Measurements from ENCODE around the gene MEP1B.
"Not testable (repeated sequence)": the region's sequence is repeated elsewhere in the genome, so short reads cannot be mapped to it uniquely, and the experiment has no call there.

Gene MEP1B

DNA sequence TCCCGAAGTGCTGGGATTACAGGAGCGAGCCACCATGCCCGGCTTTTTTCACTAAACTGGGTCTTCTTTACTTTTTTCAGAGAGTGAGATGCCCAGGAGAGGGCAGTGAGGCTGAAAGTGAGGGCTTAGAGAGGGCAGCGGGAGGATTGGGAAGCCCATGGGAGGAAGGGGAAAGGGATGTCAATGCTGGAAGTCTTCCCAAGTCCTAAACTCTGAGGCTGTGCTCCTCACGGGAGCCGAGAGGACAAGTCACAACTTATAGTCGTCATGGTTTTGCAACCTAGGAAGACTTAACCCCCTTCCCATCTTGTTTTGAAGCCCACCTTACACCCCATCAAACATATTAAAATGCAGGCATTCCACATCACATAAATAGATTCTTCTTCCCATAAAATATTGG, 15.1 kb upstream of the MEP1B start:
- Histone ChIP-seq H3K27ac (ENCODE audit: insufficient read depth, low read depth, low read length, poor library complexity, severe bottlenecking) (no peak overlapping the region), H3K4me3 (ENCODE audit: insufficient read depth, low read depth, low read length) (no peak overlapping the region), H3K4me1 (ENCODE audit: control insufficient read depth, insufficient read depth, low read length) (no peaks in the 10 kb centered on the region), H3K36me3 (ENCODE audit: control insufficient read depth, insufficient read depth, low read length) (no peaks in the 10 kb centered on the region), H3K9me3 (ENCODE audit: control insufficient read depth, low read length) (no peaks in the 10 kb centered on the region), H3K27me3 (ENCODE audit: control insufficient read depth, insufficient read depth, low read length, poor library complexity, severe bottlenecking) (no peaks in the 10 kb centered on the region)
- WGBS, 2 experiments = 92 to 95% methylated on average over 7 of the region's 7 CpGs

GRCh38 chr18:32175265-32175664, 14.6 kb upstream of the MEP1B start:
- no peaks in the 10 kb centered on the region for H3K36me3 ChIP-seq (ENCODE audit: control insufficient read depth, insufficient read depth, low read length)
- no peaks in the 10 kb centered on the region for H3K9me3 ChIP-seq (ENCODE audit: control insufficient read depth, low read length)
- WGBS, 2 experiments = 89 to 92% methylated on average over 1 of the region's 1 CpG
- no peaks in the 10 kb centered on the region for H3K27me3 ChIP-seq (ENCODE audit: control insufficient read depth, insufficient read depth, low read length, poor library complexity, severe bottlenecking)
- no peak overlapping the region for H3K27ac ChIP-seq (ENCODE audit: insufficient read depth, low read depth, low read length, poor library complexity, severe bottlenecking)
- no peak overlapping the region for H3K4me3 ChIP-seq (ENCODE audit: insufficient read depth, low read depth, low read length)
- H3K4me1 ChIP-seq (ENCODE audit: control insufficient read depth, insufficient read depth, low read length) = no peaks in the 10 kb centered on the region

DNA sequence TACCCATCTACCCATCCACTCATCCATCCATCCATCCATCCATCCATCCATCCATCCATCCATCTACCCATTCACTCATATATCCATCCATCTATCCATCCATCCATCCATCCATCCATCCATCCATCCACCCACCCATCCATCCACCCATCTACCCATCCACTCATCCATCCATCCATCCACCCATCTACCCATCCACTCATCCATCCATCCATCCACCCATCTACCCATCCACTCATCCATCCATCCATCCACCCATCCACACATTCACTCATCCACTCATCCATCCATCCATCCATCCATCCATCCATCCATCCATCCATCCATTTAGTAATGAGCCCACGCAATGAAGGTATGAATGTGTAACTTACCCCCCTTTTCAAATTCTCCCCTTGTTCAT, 13.1 kb upstream of the MEP1B start:
- not testable (repeated sequence) for H3K27ac ChIP-seq (ENCODE audit: insufficient read depth, low read depth, low read length, poor library complexity, severe bottlenecking); H3K9me3 ChIP-seq (ENCODE audit: control insufficient read depth, low read length); H3K27me3 ChIP-seq (ENCODE audit: control insufficient read depth, insufficient read depth, low read length, poor library complexity, severe bottlenecking); H3K4me3 ChIP-seq (ENCODE audit: insufficient read depth, low read depth, low read length); H3K4me1 ChIP-seq (ENCODE audit: control insufficient read depth, insufficient read depth, low read length); H3K36me3 ChIP-seq (ENCODE audit: control insufficient read depth, insufficient read depth, low read length)
- WGBS, 2 experiments = 100% methylated on average over 1 of the region's 1 CpG

DNA sequence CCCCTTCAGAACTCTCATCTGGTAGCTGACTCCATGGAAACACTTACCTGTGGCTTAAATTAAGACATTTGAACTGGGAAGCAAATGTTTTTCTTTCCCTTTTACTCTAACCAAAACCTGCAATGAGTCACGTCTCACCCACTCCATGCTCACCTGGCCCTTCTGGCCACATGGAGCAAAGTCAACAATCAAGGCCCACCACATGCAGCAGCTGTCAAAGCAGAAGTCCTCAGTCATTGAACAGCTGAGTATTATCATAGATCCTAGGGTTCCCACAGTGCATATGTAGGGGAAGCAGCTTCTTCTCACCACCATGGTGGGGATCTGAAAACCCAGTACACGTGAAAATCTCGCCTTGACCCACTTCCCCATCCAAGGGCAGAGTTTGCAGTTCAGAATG, 12.3 kb upstream of the MEP1B start:
- Histone ChIP-seq H3K4me1 (ENCODE audit: control insufficient read depth, insufficient read depth, low read length) (no peaks in the 10 kb centered on the region), H3K27ac (ENCODE audit: insufficient read depth, low read depth, low read length, poor library complexity, severe bottlenecking) (no peak overlapping the region), H3K27me3 (ENCODE audit: control insufficient read depth, insufficient read depth, low read length, poor library complexity, severe bottlenecking) (no peaks in the 10 kb centered on the region), H3K4me3 (ENCODE audit: insufficient read depth, low read depth, low read length) (no peak overlapping the region), H3K36me3 (ENCODE audit: control insufficient read depth, insufficient read depth, low read length) (no peaks in the 10 kb centered on the region), H3K9me3 (ENCODE audit: control insufficient read depth, low read length) (no peaks in the 10 kb centered on the region)
- 91 to 93% methylated on average over 3 of the region's 3 CpGs for WGBS, 2 experiments

DNA sequence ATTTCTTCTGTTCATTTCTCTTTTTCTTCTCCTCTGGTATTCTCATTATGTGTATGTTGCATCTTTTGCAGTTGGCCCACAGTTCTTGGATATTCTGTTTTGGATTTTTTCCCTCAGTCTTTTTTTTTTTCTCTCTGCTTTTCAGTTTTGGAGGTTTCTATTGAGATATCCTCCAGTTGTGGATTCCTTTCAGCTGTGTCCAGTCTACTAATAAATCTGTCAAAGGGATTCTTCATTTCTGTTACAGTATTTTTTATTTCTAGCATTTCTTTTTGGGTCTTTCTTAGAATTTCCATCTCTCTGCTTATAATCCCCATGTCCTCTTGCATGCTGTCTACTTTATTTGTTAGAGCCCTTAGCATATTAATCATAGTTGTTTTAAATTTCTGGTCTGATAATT, 6.3 kb upstream of the MEP1B start:
- no peaks in the 10 kb centered on the region for H3K36me3 ChIP-seq (ENCODE audit: control insufficient read depth, insufficient read depth, low read length)
- no peaks in the 10 kb centered on the region for H3K27me3 ChIP-seq (ENCODE audit: control insufficient read depth, insufficient read depth, low read length, poor library complexity, severe bottlenecking)
- no peak overlapping the region for H3K27ac ChIP-seq (ENCODE audit: insufficient read depth, low read depth, low read length, poor library complexity, severe bottlenecking)
- no peaks in the 10 kb centered on the region for H3K4me1 ChIP-seq (ENCODE audit: control insufficient read depth, insufficient read depth, low read length)
- no peak overlapping the region for H3K4me3 ChIP-seq (ENCODE audit: insufficient read depth, low read depth, low read length)
- no peaks in the 10 kb centered on the region for H3K9me3 ChIP-seq (ENCODE audit: control insufficient read depth, low read length)

- Histone ChIP-seq H3K4me3 (ENCODE audit: insufficient read depth, low read depth, low read length) (no peak overlapping the region), H3K27ac (ENCODE audit: insufficient read depth, low read depth, low read length, poor library complexity, severe bottlenecking) (no peak overlapping the region), H3K27me3 (ENCODE audit: control insufficient read depth, insufficient read depth, low read length, poor library complexity, severe bottlenecking) (no peaks in the 10 kb centered on the region), H3K36me3 (ENCODE audit: control insufficient read depth, insufficient read depth, low read length) (no peaks in the 10 kb centered on the region), H3K4me1 (ENCODE audit: control insufficient read depth, insufficient read depth, low read length) (no peaks in the 10 kb centered on the region), H3K9me3 (ENCODE audit: control insufficient read depth, low read length) (no peaks in the 10 kb centered on the region)
- WGBS, 2 experiments = 96 to 100% methylated on average over 2 of the region's 2 CpGs
Observed at GRCh38 chr18:32190209-32190608, 370 bp downstream of the MEP1B start.

GRCh38 chr18:32195881-32196815, 6.3 kb downstream of the MEP1B start:
- H3K27ac ChIP-seq (ENCODE audit: insufficient read depth, low read depth, low read length, poor library complexity, severe bottlenecking) = no peak overlapping the region
- no peaks in the 10 kb centered on the region for H3K27me3 ChIP-seq (ENCODE audit: control insufficient read depth, insufficient read depth, low read length, poor library complexity, severe bottlenecking)
- no peak overlapping the region for H3K4me3 ChIP-seq (ENCODE audit: insufficient read depth, low read depth, low read length)
- no peaks in the 10 kb centered on the region for H3K4me1 ChIP-seq (ENCODE audit: control insufficient read depth, insufficient read depth, low read length)
- no peaks in the 10 kb centered on the region for H3K36me3 ChIP-seq (ENCODE audit: control insufficient read depth, insufficient read depth, low read length)
- WGBS, 2 experiments = 95 to 96% methylated on average over 32 of the region's 32 CpGs
- H3K9me3 ChIP-seq (ENCODE audit: control insufficient read depth, low read length) = no peaks in the 10 kb centered on the region

GRCh38 chr18:32200766-32201165, 10.9 kb downstream of the MEP1B start:
- Histone ChIP-seq H3K27me3 (ENCODE audit: control insufficient read depth, insufficient read depth, low read length, poor library complexity, severe bottlenecking) (no peaks in the 10 kb centered on the region), H3K4me1 (ENCODE audit: control insufficient read depth, insufficient read depth, low read length) (no peaks in the 10 kb centered on the region), H3K27ac (ENCODE audit: insufficient read depth, low read depth, low read length, poor library complexity, severe bottlenecking) (no peak overlapping the region), H3K4me3 (ENCODE audit: insufficient read depth, low read depth, low read length) (no peak overlapping the region), H3K9me3 (ENCODE audit: control insufficient read depth, low read length) (no peaks in the 10 kb centered on the region), H3K36me3 (ENCODE audit: control insufficient read depth, insufficient read depth, low read length) (no peaks in the 10 kb centered on the region)
- whole genome bisulfite sequencing, 2 experiments = 90 to 96% methylated on average over 1 of the region's 2 CpGs

DNA sequence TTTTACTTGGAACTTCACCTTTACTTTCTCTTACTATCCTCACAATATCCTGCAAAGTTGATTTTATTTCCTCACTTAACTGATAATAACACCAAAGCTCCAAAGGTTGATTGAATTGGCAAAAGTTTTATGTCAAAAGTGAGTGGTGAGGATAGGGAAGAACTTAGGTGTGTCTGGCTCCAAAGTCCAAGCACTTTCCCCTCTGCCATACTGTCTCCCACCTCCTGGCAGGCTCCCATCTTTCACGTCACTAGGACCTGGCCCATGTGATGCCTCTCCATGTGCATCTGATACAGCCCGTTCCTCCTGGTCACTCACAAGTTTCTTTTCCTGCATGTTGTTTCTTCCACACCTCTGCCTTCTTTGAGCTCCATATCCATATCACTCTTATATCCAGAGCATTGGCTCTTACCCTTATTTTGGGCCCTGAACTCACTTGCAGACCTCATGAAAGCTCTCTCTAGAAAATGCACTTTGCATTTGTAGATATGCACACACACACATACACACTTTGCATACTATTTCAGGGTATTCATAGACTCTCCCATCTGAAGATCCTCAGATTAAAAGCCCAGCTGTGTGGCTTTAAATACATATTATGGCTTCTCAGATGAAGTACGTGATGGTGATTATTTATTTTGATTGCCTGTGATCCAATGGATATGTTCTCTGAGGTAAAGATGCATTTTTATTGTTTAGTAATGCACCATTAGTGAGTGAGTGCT, 12.3 kb downstream of the MEP1B start:
- no peaks in the 10 kb centered on the region for H3K4me1 ChIP-seq (ENCODE audit: control insufficient read depth, insufficient read depth, low read length)
- H3K27me3 ChIP-seq (ENCODE audit: control insufficient read depth, insufficient read depth, low read length, poor library complexity, severe bottlenecking) = no peaks in the 10 kb centered on the region
- no peak overlapping the region for H3K4me3 ChIP-seq (ENCODE audit: insufficient read depth, low read depth, low read length)
- H3K9me3 ChIP-seq (ENCODE audit: control insufficient read depth, low read length) = no peaks in the 10 kb centered on the region
- H3K36me3 ChIP-seq (ENCODE audit: control insufficient read depth, insufficient read depth, low read length) = no peaks in the 10 kb centered on the region
- WGBS, 2 experiments = 88 to 93% methylated on average over 3 of the region's 3 CpGs
- H3K27ac ChIP-seq (ENCODE audit: insufficient read depth, low read depth, low read length, poor library complexity, severe bottlenecking) = no peak overlapping the region

DNA sequence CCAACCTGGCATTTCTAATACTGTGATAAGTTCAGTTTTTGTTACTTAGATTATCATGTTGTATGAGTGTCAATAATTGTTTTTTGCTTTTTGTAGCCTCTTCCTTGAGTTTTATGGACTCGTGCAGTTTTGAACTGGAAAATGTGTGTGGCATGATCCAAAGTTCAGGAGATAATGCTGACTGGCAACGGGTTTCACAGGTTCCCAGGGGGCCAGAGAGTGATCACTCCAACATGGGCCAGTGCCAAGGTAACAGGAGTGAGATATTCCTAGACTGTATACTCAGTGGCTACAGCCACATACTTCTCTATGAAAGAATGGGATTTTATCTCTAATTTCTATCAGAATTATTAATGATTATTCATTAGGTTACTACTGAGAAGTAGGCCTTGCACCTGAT, 18.2 kb downstream of the MEP1B start:
- WGBS, 2 experiments = 61 to 66% methylated on average over 2 of the region's 2 CpGs
- H3K27me3 ChIP-seq (ENCODE audit: control insufficient read depth, insufficient read depth, low read length, poor library complexity, severe bottlenecking) = no peaks in the 10 kb centered on the region
- no peak overlapping the region for H3K4me3 ChIP-seq (ENCODE audit: insufficient read depth, low read depth, low read length)
- no peak overlapping the region for H3K27ac ChIP-seq (ENCODE audit: insufficient read depth, low read depth, low read length, poor library complexity, severe bottlenecking)
- no peaks in the 10 kb centered on the region for H3K36me3 ChIP-seq (ENCODE audit: control insufficient read depth, insufficient read depth, low read length)
- no peaks in the 10 kb centered on the region for H3K9me3 ChIP-seq (ENCODE audit: control insufficient read depth, low read length)
- H3K4me1 ChIP-seq (ENCODE audit: control insufficient read depth, insufficient read depth, low read length) = no peaks in the 10 kb centered on the region

Data from ectodermal cell (in vitro differentiated cells).